GM21737 (cell line): ENCODE data around the gene RMP24.

Experiments used
- ATAC-seq: cut with Tn5 transposase; IDR thresholded peaks from one replicate; pipeline ENCODE4 v1.9.1; 2021; ENCODE audit warnings: mild to moderate bottlenecking, moderate library complexity; ENCODE audit not compliant: unreplicated experiment

The RMP24 gene

DNA sequence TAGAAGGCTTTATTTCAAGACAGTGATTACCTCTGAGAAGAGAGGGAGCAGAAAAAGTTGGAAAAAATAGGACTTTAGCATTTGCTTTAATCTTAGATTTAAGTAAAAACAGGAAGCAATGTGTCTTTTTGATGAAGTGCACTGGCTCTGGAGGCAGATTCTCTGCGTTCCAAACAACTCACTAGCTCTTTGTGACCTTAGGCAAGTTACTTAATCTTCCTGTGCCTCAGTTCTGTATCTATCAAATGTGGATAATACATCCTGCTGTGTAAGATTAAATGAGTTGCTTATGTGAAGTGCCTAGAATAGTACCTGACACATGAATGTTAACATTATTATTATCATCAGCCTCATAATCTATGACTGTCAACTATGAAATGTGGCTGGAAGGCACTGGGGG lies 52.5 kb downstream of the RMP24 start:
- ATAC-seq: no peak

DNA sequence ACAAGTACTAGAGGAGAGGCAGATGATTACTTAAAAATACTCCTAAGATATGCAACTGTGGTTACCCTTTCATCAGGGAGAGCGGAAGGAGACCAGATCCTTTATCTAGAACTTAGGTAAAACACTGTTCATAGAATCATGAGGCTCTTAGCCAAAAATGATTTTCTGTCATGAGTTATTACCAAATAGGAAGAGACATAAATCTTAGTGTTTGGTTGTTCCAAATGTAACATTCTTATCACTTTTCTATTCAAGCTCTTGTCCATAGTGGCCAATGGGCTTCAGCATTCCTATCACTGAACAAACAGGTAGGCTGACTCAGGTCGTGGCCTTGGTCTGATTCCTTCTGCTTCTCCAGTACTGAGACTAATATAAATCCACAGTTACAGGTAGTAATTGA lies 56.4 kb downstream of the RMP24 start:
- ATAC-seq: no peak
